Osteoblast (primary cell): ENCODE results near the gene NOS1AP. TPM values are rescaled to one million over a fixed set of nuclear protein-coding genes. Genes with fewer than 3 reads are reported as not detected.

ENCODE experiments used
- DNase-seq: peaks from one replicate; pipeline ENCODE4 v3.0.0; 2011; ENCODE audit warnings: low spot score, mixed read lengths; ENCODE audit not compliant: insufficient read length; ENCODE audit errors: missing footprints
- H2AFZ ChIP-seq: 2 replicates; pipeline ENCODE4 v1.6.0; 2011; ENCODE audit warnings: mild to moderate bottlenecking, low read length
- H3K27ac ChIP-seq: 2 replicates; pipeline ENCODE4 v1.5.1; 2011; ENCODE audit warnings: mild to moderate bottlenecking, low read depth, low read length, moderate library complexity
- H3K27me3 ChIP-seq: 2 replicates; pipeline ENCODE4 v1.6.0; 2012; ENCODE audit warnings: mild to moderate bottlenecking, control low read depth, inconsistent platforms, low read length, moderate library complexity; ENCODE audit not compliant: insufficient read depth
- H3K36me3 ChIP-seq: 2 replicates; pipeline ENCODE4 v1.5.1; 2011; ENCODE audit warnings: mild to moderate bottlenecking, low read length, control low read depth, moderate library complexity; ENCODE audit not compliant: insufficient read depth
- H3K4me1 ChIP-seq: 2 replicates; pipeline ENCODE4 v1.5.1; 2011; ENCODE audit warnings: mild to moderate bottlenecking, low read length, control low read depth, moderate library complexity; ENCODE audit not compliant: insufficient read depth
- H3K4me2 ChIP-seq: 2 replicates; pipeline ENCODE4 v1.6.0; 2011; ENCODE audit warnings: mild to moderate bottlenecking, low read length; ENCODE audit not compliant: insufficient read depth
- H3K4me3 ChIP-seq: fragments of 200-600 bp; sonication (generic); 3 replicates; pipeline ENCODE4 v1.5.1; 2012; ENCODE audit warnings: mild to moderate bottlenecking, low read length, inconsistent platforms; ENCODE audit not compliant: insufficient read depth
- H3K79me2 ChIP-seq: 2 replicates; pipeline ENCODE4 v1.6.0; 2012; ENCODE audit warnings: mild to moderate bottlenecking, low read length, control low read depth, inconsistent platforms; ENCODE audit not compliant: insufficient read depth
- H3K9me3 ChIP-seq: 2 replicates; pipeline ENCODE4 v1.5.1; 2011; ENCODE audit warnings: low read depth, low read length, control low read depth
- H4K20me1 ChIP-seq: 2 replicates; pipeline ENCODE4 v1.6.0; 2012; ENCODE audit warnings: mild to moderate bottlenecking, low read length, control low read depth; ENCODE audit not compliant: insufficient read depth
- CTCF ChIP-seq: IDR thresholded peaks from 2 replicates; pipeline ENCODE4 v1.5.1; 2011; ENCODE audit warnings: mild to moderate bottlenecking, low read depth, low read length, moderate library complexity; ENCODE audit errors: extremely low read depth
- total RNA-seq: library from RNA; depleted of rRNA; stranded (reverse); fragments of >200 nt; gene quantifications from 2 replicates; pipeline ENCODE4 v1.2.3, GENCODE V29; 2012

NOS1AP gene
- total RNA-seq, 1 donor = not detected

- Histone ChIP-seq H3K4me2 (peak overlapping the region; percentile 95), H3K27me3 (no peaks in the 10 kb centered on the region), H3K27ac (peak overlapping the region; percentile 72), H3K36me3 (no peaks in the 10 kb centered on the region), H3K9me3 (peaks cover 2% of the 10 kb centered on the region), H4K20me1 (no peaks in the 10 kb centered on the region), H3K79me2 (no peaks in the 10 kb centered on the region), H3K4me3 (peak overlapping the region; percentile 81), H3K4me1 (peaks cover 47% of the 10 kb centered on the region), H2AFZ (peak overlapping the region; percentile 93)
- no peak for TF ChIP-seq CTCF
- DNase-seq = peak; percentile 65
Observed at GRCh38 chr1:162023181-162023546, 46.3 kb upstream of the NOS1AP start.

- no peaks in the 10 kb centered on the region for H3K79me2 ChIP-seq
- H3K9me3 ChIP-seq = peaks cover 2% of the 10 kb centered on the region
- no peaks in the 10 kb centered on the region for H4K20me1 ChIP-seq
- H2AFZ ChIP-seq = peak within 1 kb of the TSS; percentile 93
- peaks cover 4% of the 10 kb centered on the region for H3K27me3 ChIP-seq
- DNase-seq = peak; percentile 93
- H3K4me2 ChIP-seq = peak within 1 kb of the TSS; percentile 95
- peak within 1 kb of the TSS; percentile 81 for H3K4me3 ChIP-seq
- H3K4me1 ChIP-seq = peaks cover 46% of the 10 kb centered on the region
- peak; percentile 54 for TF ChIP-seq CTCF
- H3K27ac ChIP-seq = peak within 1 kb of the TSS; percentile 72
- H3K36me3 ChIP-seq = no peaks in the 10 kb centered on the region
Observed at GRCh38 chr1:162023547-162024501, 45.7 kb upstream of the NOS1AP start, which contains the start of gene OLFML2B. OLFML2B (minus strand) TSS chr1:162023869; CDS start chr1:162023430, 439 bp downstream.

GRCh38 chr1:162025541-162025940 is 44.0 kb upstream of the NOS1AP start:
- no peak overlapping the region for H3K4me2 ChIP-seq
- no peaks in the 10 kb centered on the region for H4K20me1 ChIP-seq
- H3K36me3 ChIP-seq = no peaks in the 10 kb centered on the region
- no peak overlapping the region for H3K27ac ChIP-seq
- DNase-seq = no peak
- H3K79me2 ChIP-seq = no peaks in the 10 kb centered on the region
- H3K9me3 ChIP-seq = peaks cover 2% of the 10 kb centered on the region
- peaks cover 33% of the 10 kb centered on the region for H3K4me1 ChIP-seq
- peaks cover 4% of the 10 kb centered on the region for H3K27me3 ChIP-seq
- no peak overlapping the region for H2AFZ ChIP-seq
- no peak for TF ChIP-seq CTCF
- no peak overlapping the region for H3K4me3 ChIP-seq

GRCh38 chr1:162026881-162027280 is 42.6 kb upstream of the NOS1AP start:
- H3K4me2 ChIP-seq = no peak overlapping the region
- DNase-seq = peak; percentile 44
- H3K9me3 ChIP-seq = peaks cover 2% of the 10 kb centered on the region
- H3K27me3 ChIP-seq = peaks cover 8% of the 10 kb centered on the region
- no peak for TF ChIP-seq CTCF
- H3K36me3 ChIP-seq = no peaks in the 10 kb centered on the region
- no peaks in the 10 kb centered on the region for H4K20me1 ChIP-seq
- peaks cover 19% of the 10 kb centered on the region for H3K4me1 ChIP-seq
- H3K79me2 ChIP-seq = no peaks in the 10 kb centered on the region
- H3K4me3 ChIP-seq = no peak overlapping the region
- H3K27ac ChIP-seq = peak overlapping the region; percentile 31
- no peak overlapping the region for H2AFZ ChIP-seq
